ENCODE results near the gene UCN2.

Gene UCN2

DNA sequence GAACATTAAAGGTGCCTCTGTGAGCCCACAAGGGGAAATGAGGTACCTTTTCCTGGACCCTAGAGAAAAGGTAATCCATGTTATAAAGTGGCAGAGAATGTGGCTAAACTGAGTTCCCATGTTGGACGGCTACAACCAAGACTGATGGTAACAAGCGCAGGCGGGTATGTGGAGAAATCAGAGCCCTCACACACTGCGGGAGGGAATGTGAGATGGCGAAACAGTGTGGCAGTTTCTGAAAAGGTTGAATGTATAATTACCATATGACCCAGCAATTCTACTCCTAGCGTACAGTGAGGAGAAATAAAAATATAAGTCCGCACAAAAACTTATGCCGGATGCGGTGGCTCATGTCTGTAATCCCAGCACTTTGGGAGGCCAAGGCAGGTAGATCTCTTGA is 35.5 kb downstream of the UCN2 start:
- no peaks in the 10 kb centered on the region for H3K4me1 ChIP-seq (ENCODE audit: control insufficient read depth in 5 of 5, insufficient read depth in 5 of 5, low read length in 5 of 5)
- no peak overlapping the region for H3K4me3 ChIP-seq (ENCODE audit: low read depth in 1 of 5, low read length in 5 of 5)
- H3K9ac ChIP-seq (ENCODE audit: low read length in 5 of 5), result no peak overlapping the region
- no peaks in the 10 kb centered on the region for H3K9me3 ChIP-seq (ENCODE audit: control insufficient read depth in 5 of 5, low read length in 5 of 5)
- no peaks in the 10 kb centered on the region for H3K27me3 ChIP-seq (ENCODE audit: control insufficient read depth in 5 of 5, insufficient read depth in 4 of 5, low read length in 5 of 5)
- peaks cover 0 to 3% (median 0%) of the 10 kb centered on the region in 5 donors for H3K36me3 ChIP-seq (ENCODE audit: control insufficient read depth in 5 of 5, insufficient read depth in 5 of 5, low read length in 5 of 5)
- no peak overlapping the region for H3K27ac ChIP-seq (ENCODE audit: low read depth, low read length)

DNA sequence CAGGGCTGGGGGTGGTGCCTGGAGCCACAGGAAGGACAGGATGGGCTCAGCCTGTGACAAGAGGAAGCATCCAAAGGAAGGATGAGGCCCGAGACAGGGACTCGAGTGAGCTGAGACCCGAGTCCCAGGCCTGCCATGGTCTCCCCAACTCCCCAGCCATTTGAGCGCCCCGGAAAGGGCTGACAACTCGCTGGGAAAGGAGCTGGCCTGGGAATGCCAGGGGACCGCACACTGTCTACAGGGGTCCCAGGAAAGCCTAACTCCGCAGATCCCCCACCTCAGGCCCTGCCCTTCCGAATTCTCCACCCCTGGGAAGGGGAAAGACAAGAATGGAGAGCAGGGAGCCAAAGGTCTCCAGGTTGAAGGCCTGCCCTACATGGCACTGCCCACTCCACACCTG is 38.6 kb downstream of the UCN2 start:
- H3K27ac ChIP-seq (ENCODE audit: low read depth, low read length), result no peak overlapping the region
- no peak overlapping the region for H3K9ac ChIP-seq (ENCODE audit: low read length in 5 of 5)
- H3K4me1 ChIP-seq (ENCODE audit: control insufficient read depth in 5 of 5, insufficient read depth in 5 of 5, low read length in 5 of 5), result no peaks in the 10 kb centered on the region
- H3K27me3 ChIP-seq (ENCODE audit: control insufficient read depth in 5 of 5, insufficient read depth in 4 of 5, low read length in 5 of 5), result no peaks in the 10 kb centered on the region
- H3K9me3 ChIP-seq (ENCODE audit: control insufficient read depth in 5 of 5, low read length in 5 of 5), result no peaks in the 10 kb centered on the region
- no peak overlapping the region for H3K4me3 ChIP-seq (ENCODE audit: low read depth in 1 of 5, low read length in 5 of 5)
- peaks cover 0 to 7% (median 0%) of the 10 kb centered on the region in 5 donors for H3K36me3 ChIP-seq (ENCODE audit: control insufficient read depth in 5 of 5, insufficient read depth in 5 of 5, low read length in 5 of 5)

DNA sequence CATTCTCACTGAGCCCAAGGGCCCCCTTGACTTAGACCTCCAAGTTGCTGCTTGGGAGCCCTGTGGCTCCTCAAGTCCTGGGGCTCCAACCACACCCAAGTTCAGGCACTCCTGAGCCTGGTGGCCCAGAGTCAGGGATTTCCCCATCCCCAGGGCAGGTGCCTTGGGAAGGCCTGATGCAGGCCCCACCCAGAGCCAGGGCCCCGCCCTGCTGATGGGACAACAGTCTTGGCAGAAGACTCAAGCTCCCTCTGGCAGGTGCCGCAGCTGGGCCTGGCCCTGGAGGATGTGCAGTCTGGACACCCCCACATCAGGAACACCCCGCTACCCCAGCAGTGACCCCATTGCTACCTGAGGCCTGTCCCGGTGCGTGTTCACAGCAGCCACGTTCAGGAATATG is 41.9 kb downstream of the UCN2 start:
- Histone ChIP-seq H3K27ac (ENCODE audit: low read depth, low read length) (no peak overlapping the region), H3K9ac (ENCODE audit: low read length in 5 of 5) (no peak overlapping the region), H3K36me3 (ENCODE audit: control insufficient read depth in 5 of 5, insufficient read depth in 5 of 5, low read length in 5 of 5) (peaks cover 0 to 14% (median 0%) of the 10 kb centered on the region in 5 donors), H3K4me3 (ENCODE audit: low read depth in 1 of 5, low read length in 5 of 5) (no peak overlapping the region), H3K9me3 (ENCODE audit: control insufficient read depth in 5 of 5, low read length in 5 of 5) (no peaks in the 10 kb centered on the region), H3K4me1 (ENCODE audit: control insufficient read depth in 5 of 5, insufficient read depth in 5 of 5, low read length in 5 of 5) (no peaks in the 10 kb centered on the region), H3K27me3 (ENCODE audit: control insufficient read depth in 5 of 5, insufficient read depth in 4 of 5, low read length in 5 of 5) (no peaks in the 10 kb centered on the region)

- Histone ChIP-seq H3K27ac (ENCODE audit: low read depth, low read length) (no peak overlapping the region), H3K9ac (ENCODE audit: low read length in 5 of 5) (no peak overlapping the region), H3K27me3 (ENCODE audit: control insufficient read depth in 5 of 5, insufficient read depth in 4 of 5, low read length in 5 of 5) (no peaks in the 10 kb centered on the region), H3K4me1 (ENCODE audit: control insufficient read depth in 5 of 5, insufficient read depth in 5 of 5, low read length in 5 of 5) (no peaks in the 10 kb centered on the region), H3K36me3 (ENCODE audit: control insufficient read depth in 5 of 5, insufficient read depth in 5 of 5, low read length in 5 of 5) (peaks cover 0 to 14% (median 0%) of the 10 kb centered on the region in 5 donors), H3K4me3 (ENCODE audit: low read depth in 1 of 5, low read length in 5 of 5) (no peak overlapping the region), H3K9me3 (ENCODE audit: control insufficient read depth in 5 of 5, low read length in 5 of 5) (no peaks in the 10 kb centered on the region)
Measured at GRCh38 chr3:48519277-48519643, 44.3 kb downstream of the UCN2 start.

GRCh38 chr3:48518638-48519276 is 44.8 kb downstream of the UCN2 start:
- no peaks in the 10 kb centered on the region for H3K9me3 ChIP-seq (ENCODE audit: control insufficient read depth in 5 of 5, low read length in 5 of 5)
- no peak overlapping the region for H3K9ac ChIP-seq (ENCODE audit: low read length in 5 of 5)
- H3K4me1 ChIP-seq (ENCODE audit: control insufficient read depth in 5 of 5, insufficient read depth in 5 of 5, low read length in 5 of 5), result no peaks in the 10 kb centered on the region
- H3K27ac ChIP-seq (ENCODE audit: low read depth, low read length), result no peak overlapping the region
- H3K27me3 ChIP-seq (ENCODE audit: control insufficient read depth in 5 of 5, insufficient read depth in 4 of 5, low read length in 5 of 5), result no peaks in the 10 kb centered on the region
- H3K36me3 ChIP-seq (ENCODE audit: control insufficient read depth in 5 of 5, insufficient read depth in 5 of 5, low read length in 5 of 5), result peaks cover 0 to 14% (median 0%) of the 10 kb centered on the region in 5 donors
- H3K4me3 ChIP-seq (ENCODE audit: low read depth in 1 of 5, low read length in 5 of 5), result no peak overlapping the region

DNA sequence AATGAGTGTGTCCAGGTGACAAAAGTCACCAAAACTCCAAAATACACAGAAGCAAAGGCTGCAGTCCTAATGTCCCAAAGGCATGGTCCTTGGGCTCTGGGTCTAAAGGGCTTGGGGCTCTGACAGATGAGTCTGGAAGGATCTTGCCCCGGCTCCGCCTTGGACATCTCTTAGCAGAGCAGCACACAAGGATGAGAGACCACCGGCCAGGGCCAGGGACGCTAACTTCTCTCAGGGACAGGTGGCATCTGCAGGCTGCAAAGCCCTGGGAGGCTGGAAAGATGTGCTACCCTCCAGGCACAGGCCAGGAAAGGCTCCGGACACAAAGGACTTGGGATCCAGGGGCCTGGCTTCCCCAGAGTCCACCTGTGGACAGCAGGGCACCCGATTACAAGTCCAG is 45.5 kb downstream of the UCN2 start:
- Histone ChIP-seq H3K36me3 (ENCODE audit: control insufficient read depth in 5 of 5, insufficient read depth in 5 of 5, low read length in 5 of 5) (peaks cover 0 to 11% (median 0%) of the 10 kb centered on the region in 5 donors), H3K27me3 (ENCODE audit: control insufficient read depth in 5 of 5, insufficient read depth in 4 of 5, low read length in 5 of 5) (no peaks in the 10 kb centered on the region), H3K9me3 (ENCODE audit: control insufficient read depth in 5 of 5, low read length in 5 of 5) (no peaks in the 10 kb centered on the region), H3K4me3 (ENCODE audit: low read depth in 1 of 5, low read length in 5 of 5) (no peak overlapping the region), H3K9ac (ENCODE audit: low read length in 5 of 5) (no peak overlapping the region), H3K4me1 (ENCODE audit: control insufficient read depth in 5 of 5, insufficient read depth in 5 of 5, low read length in 5 of 5) (no peaks in the 10 kb centered on the region), H3K27ac (ENCODE audit: low read depth, low read length) (no peak overlapping the region)

DNA sequence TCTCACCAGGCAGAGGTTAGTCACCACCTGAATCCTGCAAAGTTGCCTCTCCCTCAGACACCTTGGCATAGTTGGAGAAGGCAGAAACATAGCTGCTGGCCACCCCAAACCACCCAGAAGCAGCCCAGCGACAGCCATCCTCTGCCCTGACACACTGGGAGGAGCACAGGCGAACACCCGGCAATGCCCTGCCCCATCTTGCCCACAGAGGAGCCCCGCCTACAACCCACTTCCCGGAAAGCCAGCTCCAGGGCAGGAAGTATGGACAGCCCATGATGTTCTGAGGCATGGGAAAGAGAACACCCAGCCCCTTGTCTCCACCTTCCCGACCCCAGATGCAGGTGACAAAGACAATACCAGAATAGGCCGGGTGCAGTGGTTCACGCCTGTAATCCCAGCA is 47.0 kb downstream of the UCN2 start:
- no peaks in the 10 kb centered on the region for H3K4me1 ChIP-seq (ENCODE audit: control insufficient read depth in 5 of 5, insufficient read depth in 5 of 5, low read length in 5 of 5)
- H3K27ac ChIP-seq (ENCODE audit: low read depth, low read length), result no peak overlapping the region
- H3K9ac ChIP-seq (ENCODE audit: low read length in 5 of 5), result no peak overlapping the region
- H3K9me3 ChIP-seq (ENCODE audit: control insufficient read depth in 5 of 5, low read length in 5 of 5), result no peaks in the 10 kb centered on the region
- no peak overlapping the region for H3K4me3 ChIP-seq (ENCODE audit: low read depth in 1 of 5, low read length in 5 of 5)
- H3K27me3 ChIP-seq (ENCODE audit: control insufficient read depth in 5 of 5, insufficient read depth in 4 of 5, low read length in 5 of 5), result no peaks in the 10 kb centered on the region
- peaks cover 0 to 11% (median 0%) of the 10 kb centered on the region in 5 donors for H3K36me3 ChIP-seq (ENCODE audit: control insufficient read depth in 5 of 5, insufficient read depth in 5 of 5, low read length in 5 of 5)

GRCh38 chr3:48514431-48515227 is 49.0 kb downstream of the UCN2 start:
- Histone ChIP-seq H3K9me3 (ENCODE audit: control insufficient read depth in 5 of 5, low read length in 5 of 5) (no peaks in the 10 kb centered on the region), H3K4me3 (ENCODE audit: low read depth in 1 of 5, low read length in 5 of 5) (no peak overlapping the region), H3K27me3 (ENCODE audit: control insufficient read depth in 5 of 5, insufficient read depth in 4 of 5, low read length in 5 of 5) (no peaks in the 10 kb centered on the region), H3K9ac (ENCODE audit: low read length in 5 of 5) (no peak overlapping the region), H3K27ac (ENCODE audit: low read depth, low read length) (no peak overlapping the region), H3K36me3 (ENCODE audit: control insufficient read depth in 5 of 5, insufficient read depth in 5 of 5, low read length in 5 of 5) (peaks cover 0 to 7% (median 0%) of the 10 kb centered on the region in 5 donors), H3K4me1 (ENCODE audit: control insufficient read depth in 5 of 5, insufficient read depth in 5 of 5, low read length in 5 of 5) (no peaks in the 10 kb centered on the region)

Measured in subcutaneous abdominal adipose tissue (tissue), 5 donors.